Urinary bladder (tissue), 4 donors: ENCODE results near the gene HNRNPH2. TPM values are rescaled to one million over a fixed set of nuclear protein-coding genes. Genes with fewer than 3 reads are reported as not detected.

Experiments
- DNase-seq: peaks from one replicate; pipeline ENCODE4 v3.0.0-alpha.2; 2015; ENCODE audit errors: extremely low spot score
- H3K27ac ChIP-seq: one replicate; pipeline ENCODE4 v1.5.1; 2013; ENCODE audit warnings: low read depth, mild to moderate bottlenecking, moderate library complexity
- H3K36me3 ChIP-seq: one replicate; pipeline ENCODE4 v1.6.1; 2013; ENCODE audit warnings: mild to moderate bottlenecking, moderate library complexity; ENCODE audit not compliant: insufficient read depth
- H3K4me1 ChIP-seq: one replicate; pipeline ENCODE4 v1.6.1; 2013; ENCODE audit warnings: mild to moderate bottlenecking, moderate library complexity; ENCODE audit not compliant: insufficient read depth
- H3K4me3 ChIP-seq: one replicate; pipeline ENCODE4 v1.5.1; 2013; ENCODE audit warnings: low read depth, low read length
- WGBS: extraction: QIAGEN DNeasy Blood & Tissue Kit; methylation state at CpG from one replicate; pipeline ENCODE4 v1.1.7; 2013; 5-methylcytosine and 5-hydroxymethylcytosine counted together
- polyA plus RNA-seq: library from polyadenylated mRNA; stranded (reverse); fragments of 200-250 nt; gene quantifications from one replicate; pipeline ENCODE4 v1.2.3, GENCODE V29; 2013
- total RNA-seq: library from RNA; depleted of rRNA; stranded (reverse); fragments of >200 nt; gene quantifications from one replicate; pipeline ENCODE4 v1.2.3, GENCODE V29; 2014
- donor health status: healthy with polysubstance abuse.
- donor health status: healthy.

HNRNPH2 gene
- total and polyA plus RNA-seq, 2 donors = 60.4 to 86.2 TPM

DNA sequence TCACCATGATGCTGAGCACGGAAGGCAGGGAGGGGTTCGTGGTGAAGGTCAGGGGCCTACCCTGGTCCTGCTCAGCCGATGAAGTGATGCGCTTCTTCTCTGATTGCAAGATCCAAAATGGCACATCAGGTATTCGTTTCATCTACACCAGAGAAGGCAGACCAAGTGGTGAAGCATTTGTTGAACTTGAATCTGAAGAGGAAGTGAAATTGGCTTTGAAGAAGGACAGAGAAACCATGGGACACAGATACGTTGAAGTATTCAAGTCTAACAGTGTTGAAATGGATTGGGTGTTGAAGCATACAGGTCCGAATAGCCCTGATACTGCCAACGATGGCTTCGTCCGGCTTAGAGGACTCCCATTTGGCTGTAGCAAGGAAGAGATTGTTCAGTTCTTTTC lies 4.0 kb downstream of the HNRNPH2 start:
- 72% methylated on average over 10 of the region's 10 CpGs for WGBS

DNA sequence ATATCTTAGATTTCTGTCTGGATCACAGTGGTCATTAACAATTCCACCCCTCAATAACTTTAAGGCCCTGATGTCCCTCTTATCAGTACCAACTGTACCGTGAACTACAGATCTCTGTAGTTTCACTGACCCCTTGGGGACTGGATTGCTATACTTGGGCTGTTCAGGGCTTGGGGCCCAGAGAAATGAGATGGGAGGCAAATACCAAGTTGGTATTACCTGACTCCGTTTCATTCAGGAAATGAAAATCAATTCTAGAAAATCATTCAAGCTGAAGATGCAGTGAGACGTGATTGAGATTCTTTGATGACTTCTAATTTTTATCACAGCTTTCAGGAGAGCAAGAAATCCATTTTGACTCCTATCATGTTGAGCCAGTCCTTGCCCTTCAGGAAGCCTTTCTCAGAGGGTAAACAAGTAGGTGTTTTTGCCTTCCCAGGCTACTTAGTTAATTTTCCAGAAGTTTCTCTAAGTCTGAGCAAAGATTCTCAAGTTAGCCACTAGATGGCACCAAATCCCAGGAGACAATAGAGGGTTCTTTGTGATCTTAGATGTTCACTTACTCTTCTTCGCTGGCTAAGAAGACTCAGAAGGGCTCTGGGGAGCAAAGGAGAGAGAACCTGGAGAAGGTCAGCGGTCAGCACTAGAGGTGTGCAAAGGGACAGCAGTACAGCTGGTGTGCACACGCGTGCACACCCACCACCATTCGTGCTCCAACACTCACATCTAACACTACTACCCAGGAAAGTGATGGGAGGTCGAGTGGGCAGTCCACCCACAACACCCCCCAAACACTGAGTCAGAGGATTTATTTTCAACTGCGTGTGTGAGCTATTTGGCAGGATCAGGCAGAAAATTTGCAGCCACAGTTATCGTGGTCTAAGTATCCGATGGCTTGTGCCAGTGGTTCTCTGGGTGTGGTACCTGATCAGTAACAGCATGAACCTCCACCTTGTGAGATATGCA lies 7.4 kb downstream of the HNRNPH2 start:
- Histone ChIP-seq H3K36me3 (no peaks in the 10 kb centered on the region), H3K27ac (peak overlapping the region; percentile 23), H3K4me1 (no peaks in the 10 kb centered on the region), H3K4me3 (no peak overlapping the region)
- DNase-seq = no peak
- WGBS = 17% methylated on average over 12 of the region's 12 CpGs

More for the DNA sequence above, 4.0 kb downstream of the HNRNPH2 start:
- H3K27ac ChIP-seq = no peak overlapping the region
- H3K4me1 ChIP-seq = no peaks in the 10 kb centered on the region
- H3K36me3 ChIP-seq = no peaks in the 10 kb centered on the region
- no peak for DNase-seq
- no peak overlapping the region for H3K4me3 ChIP-seq

DNA sequence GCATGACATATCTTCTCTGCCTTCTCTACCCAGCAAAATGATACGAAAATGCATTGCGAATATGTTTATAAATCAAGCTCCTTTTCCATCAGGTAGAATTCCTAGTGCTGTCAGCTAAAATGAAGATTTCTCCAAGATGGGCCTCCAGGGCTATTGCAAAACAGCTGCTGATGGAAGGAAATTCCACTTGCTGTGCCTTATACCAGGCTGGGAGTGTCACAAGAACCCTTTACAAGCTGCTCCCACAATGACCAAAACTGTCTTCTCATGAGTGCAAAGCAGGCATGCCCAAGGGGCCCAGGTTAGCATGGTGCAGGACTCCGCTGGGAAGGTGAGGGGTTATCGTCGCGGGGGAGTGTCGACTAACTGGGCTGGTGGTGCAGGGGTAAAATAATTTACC lies 8.7 kb downstream of the HNRNPH2 start:
- 63% methylated on average over 7 of the region's 7 CpGs for WGBS

DNA sequence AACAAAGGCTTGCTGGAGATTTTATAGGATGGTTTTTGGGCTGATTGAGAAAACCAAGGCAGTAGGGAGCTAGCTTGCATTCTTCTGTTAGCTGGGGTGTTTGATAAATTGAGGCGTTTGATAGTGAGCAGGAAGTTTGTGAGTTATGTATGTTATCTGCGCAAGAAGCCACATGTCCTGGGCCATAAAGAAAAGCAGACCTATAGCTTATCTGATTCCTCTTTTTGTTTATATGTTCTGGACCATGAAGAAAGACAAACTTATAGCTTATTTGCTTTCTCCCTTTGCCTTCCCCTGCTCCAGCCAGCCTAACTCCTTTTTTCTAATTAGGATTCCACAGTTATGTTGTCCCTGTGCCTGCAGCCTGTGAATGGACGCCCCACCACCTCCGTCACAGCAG lies 9.2 kb downstream of the HNRNPH2 start:
- peak overlapping the region; percentile 67 for H3K4me3 ChIP-seq
- H3K4me1 ChIP-seq = no peaks in the 10 kb centered on the region
- H3K36me3 ChIP-seq = no peaks in the 10 kb centered on the region
- no peak for DNase-seq
- peak overlapping the region; percentile 45 for H3K27ac ChIP-seq
- 29% methylated on average over 4 of the region's 4 CpGs for WGBS

More for the DNA sequence above, 8.7 kb downstream of the HNRNPH2 start:
- DNase-seq = no peak
- no peaks in the 10 kb centered on the region for H3K4me1 ChIP-seq
- H3K36me3 ChIP-seq = no peaks in the 10 kb centered on the region
- no peak overlapping the region for H3K4me3 ChIP-seq
- H3K27ac ChIP-seq = no peak overlapping the region

DNA sequence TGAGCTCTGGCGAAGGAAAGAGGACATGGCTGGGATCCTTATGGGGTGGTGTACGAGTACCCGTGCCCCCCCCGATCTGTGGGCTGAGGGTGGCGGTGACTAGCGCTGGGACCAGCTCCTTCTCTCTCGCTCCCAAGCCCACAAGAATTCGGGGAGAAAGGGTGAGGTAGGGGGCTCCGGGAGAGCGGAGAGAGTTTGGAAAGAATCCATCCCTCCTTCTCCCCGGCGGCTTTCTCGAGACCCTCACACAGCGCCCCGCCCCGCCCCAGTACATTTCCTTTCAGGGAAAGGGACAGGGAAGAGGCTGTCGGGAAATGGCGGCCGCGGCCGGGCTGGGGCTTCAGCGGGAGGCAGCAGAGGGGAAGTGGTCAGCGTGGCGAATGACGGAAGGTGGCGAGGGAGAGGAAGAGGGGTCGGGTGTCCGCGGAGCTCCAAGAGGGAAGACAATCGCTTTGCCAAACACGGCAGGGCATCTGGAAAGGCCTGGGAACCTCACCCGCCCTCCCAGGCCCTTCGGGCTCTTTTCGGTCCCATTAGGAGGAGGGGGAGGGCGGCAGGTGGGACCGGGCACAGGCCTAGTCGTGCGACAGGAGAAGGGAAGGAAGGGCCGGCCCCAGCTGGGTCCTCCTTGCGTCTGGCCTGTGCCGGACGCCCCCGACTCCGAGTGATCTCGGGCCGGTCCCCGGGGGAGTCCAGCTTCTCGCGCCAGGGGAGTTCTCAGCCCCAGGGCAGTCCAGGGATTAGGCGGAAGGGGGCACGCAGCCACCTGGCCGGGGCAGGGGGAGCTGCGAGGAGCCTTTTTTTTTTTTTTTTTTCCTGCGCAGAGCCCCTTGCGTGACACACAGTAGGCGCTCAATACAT lies 10.2 kb downstream of the HNRNPH2 start:
- Histone ChIP-seq H3K4me1 (no peaks in the 10 kb centered on the region), H3K27ac (peak overlapping the region; percentile 99), H3K36me3 (no peaks in the 10 kb centered on the region), H3K4me3 (peak overlapping the region; percentile 67)
- DNase-seq = no peak
- WGBS = under 1% methylated on average over 56 of the region's 56 CpGs

DNA sequence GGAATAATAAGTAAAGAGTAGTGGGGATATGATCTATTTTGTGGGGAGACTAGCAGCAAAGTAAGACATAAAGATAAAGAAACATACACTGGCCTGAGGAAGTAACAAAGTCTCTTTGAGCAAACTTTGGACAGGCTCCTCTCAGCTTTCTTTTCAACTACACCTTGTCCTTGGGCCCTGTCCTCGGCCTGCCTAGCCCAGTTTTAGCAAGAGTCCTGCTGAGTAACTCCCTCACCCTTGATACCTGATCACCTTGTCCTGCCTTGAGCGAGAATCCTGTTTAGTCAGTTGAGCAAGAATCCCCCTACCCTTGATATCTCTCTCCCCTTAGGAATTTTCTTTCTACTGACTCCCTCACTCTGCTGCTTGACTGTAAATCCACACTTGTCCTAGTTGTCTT lies 11.5 kb downstream of the HNRNPH2 start:
- no peak overlapping the region for H3K4me3 ChIP-seq

DNA sequence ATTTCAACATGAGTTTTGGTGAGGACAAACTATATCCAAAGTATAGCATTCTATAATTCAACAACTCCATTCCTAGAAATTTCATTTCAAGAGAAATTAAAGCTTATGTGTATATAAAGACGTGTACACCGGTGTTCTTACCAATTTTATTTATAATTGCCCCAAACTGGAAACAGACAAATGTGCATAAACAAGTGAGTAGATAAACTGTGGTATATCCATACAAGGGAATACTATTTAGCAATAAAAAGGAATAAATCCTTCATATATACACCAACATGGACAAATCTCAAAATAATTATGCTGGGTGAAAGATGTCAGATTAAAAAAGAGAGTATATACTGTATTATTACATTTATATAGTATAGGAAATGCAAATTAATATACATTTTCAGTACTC lies 19.9 kb downstream of the HNRNPH2 start:
- H3K36me3 ChIP-seq = no peaks in the 10 kb centered on the region
- no peak overlapping the region for H3K4me3 ChIP-seq
- no peak for DNase-seq
- no peaks in the 10 kb centered on the region for H3K4me1 ChIP-seq
- WGBS = 97% methylated on average over 2 of the region's 2 CpGs
- no peak overlapping the region for H3K27ac ChIP-seq

More for the DNA sequence above, 11.5 kb downstream of the HNRNPH2 start:
- no peaks in the 10 kb centered on the region for H3K4me1 ChIP-seq
- WGBS = 92% methylated on average over 2 of the region's 2 CpGs
- H3K27ac ChIP-seq = no peak overlapping the region
- H3K36me3 ChIP-seq = no peaks in the 10 kb centered on the region
- no peak for DNase-seq

DNA sequence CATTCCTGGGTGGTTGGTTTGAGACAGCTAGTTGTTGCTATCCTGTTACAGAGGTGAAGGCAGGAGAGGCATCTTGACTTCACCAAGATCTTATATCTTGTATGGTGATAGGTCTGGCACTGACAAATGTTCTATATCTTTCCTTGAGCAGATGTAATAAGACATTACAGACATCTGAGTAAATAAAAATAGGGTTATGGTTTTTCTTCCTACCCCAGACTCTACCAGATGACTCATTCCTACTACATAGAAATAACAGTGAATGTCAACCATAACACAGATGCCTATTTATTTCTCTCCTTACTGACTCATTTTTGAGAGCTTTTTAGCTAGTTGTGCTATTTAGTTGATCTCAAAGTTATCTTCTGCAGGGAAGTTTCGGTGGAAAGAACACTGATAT lies 21.9 kb downstream of the HNRNPH2 start:
- H3K4me3 ChIP-seq = no peak overlapping the region
- H3K4me1 ChIP-seq = no peaks in the 10 kb centered on the region
- no peak for DNase-seq
- no peak overlapping the region for H3K27ac ChIP-seq
- 79% methylated on average over 1 of the region's 1 CpG for WGBS
- no peaks in the 10 kb centered on the region for H3K36me3 ChIP-seq

DNA sequence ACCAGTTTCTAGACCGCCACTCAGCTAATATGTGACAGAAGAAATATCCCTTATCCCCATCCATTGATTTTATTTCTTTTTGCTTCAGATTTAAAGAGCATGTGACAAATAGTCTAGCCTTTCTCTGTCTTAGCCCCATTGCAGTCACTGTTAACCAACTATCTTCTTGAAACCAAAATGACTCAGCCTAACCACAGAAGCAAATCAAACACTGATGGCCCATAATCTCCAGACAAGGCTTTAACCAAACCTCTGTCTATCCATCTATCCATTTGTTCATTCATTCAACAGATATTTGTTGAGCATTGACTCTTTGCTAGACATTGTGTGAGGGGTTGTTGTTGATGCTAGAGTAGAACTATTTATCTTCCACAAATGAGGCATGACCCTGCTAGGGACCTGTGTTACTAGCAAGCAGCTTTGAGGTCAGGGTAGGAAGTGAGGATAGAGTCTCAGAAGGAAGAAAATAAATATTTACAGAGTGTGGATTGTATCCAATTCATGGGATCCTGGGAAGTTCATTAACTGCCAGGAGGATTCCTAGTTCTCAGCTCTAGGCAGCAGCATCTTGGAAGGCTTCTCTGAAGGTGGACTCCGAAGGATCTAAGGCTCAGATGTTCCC lies 22.5 kb downstream of the HNRNPH2 start:
- Histone ChIP-seq H3K4me1 (no peaks in the 10 kb centered on the region), H3K4me3 (no peak overlapping the region), H3K27ac (no peak overlapping the region), H3K36me3 (no peaks in the 10 kb centered on the region)
- 87% methylated on average over 2 of the region's 2 CpGs for WGBS
- DNase-seq = no peak

DNA sequence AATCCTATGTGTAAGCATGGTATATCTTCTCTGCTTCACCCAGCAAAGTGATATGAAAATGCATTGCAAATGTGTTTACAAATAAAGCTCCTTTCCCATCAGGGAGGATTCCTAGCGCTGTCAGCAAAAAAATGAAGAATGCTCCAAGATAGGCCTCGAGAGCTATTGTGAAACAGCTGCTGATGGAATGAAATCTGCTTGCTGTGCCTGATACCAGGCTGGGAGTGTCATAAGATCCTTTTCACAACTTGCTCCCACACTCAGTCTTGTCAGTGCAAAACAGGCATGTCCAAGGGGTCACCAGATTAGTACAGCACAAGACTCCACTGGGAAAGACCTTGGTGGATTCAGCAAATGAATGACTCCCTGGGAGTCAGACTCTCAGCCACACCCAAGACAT lies 34.1 kb downstream of the HNRNPH2 start:
- Histone ChIP-seq H3K27ac (no peak overlapping the region), H3K4me3 (no peak overlapping the region), H3K36me3 (peaks cover 3% of the 10 kb centered on the region), H3K4me1 (no peaks in the 10 kb centered on the region)
- 87% methylated on average over 2 of the region's 2 CpGs for WGBS
- no peak for DNase-seq

DNA sequence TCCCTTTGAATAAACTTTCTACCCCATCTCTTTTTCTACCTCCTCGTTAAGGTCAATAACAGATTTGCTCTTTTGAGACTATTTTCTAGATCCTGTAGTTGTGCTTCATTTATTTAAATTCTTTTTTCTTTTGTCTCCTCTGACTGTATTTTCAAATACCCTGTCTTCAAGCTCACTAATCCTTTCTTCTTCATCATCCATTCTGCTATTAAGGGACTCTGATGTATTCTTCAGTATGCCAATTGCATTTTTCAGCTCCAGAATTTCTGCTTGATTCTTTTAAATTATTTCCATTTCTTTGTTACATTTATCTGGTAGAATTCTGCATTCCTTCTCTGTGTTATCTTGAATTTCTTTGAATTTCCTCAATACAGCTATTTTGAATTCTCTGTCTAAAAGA lies 41.3 kb downstream of the HNRNPH2 start:
- no peak overlapping the region for H3K4me3 ChIP-seq
- DNase-seq = no peak
- H3K4me1 ChIP-seq = no peaks in the 10 kb centered on the region
- H3K36me3 ChIP-seq = no peaks in the 10 kb centered on the region
- WGBS = 97% methylated on average over 1 of the region's 1 CpG
- H3K27ac ChIP-seq = no peak overlapping the region

DNA sequence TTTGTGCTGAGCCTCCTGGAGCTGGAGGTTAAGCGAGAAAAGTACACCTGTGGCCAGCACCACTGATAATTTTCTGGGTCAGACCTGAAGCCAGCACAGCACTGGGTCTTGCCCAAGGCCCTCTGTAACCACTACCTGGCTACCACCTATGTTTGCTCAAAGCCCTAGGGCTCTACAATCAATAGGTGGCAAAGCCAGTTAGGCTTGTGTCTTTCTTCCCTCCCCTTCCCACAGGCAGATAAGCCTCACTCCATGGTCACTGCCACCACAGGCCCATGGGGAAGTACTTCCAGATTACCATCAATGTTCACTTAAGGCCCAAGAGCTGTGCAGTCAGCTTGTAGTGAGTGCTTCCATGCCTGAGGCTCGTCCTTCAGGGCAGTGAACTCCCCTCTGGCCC lies 42.1 kb downstream of the HNRNPH2 start:
- Histone ChIP-seq H3K4me3 (no peak overlapping the region), H3K27ac (no peak overlapping the region), H3K36me3 (no peaks in the 10 kb centered on the region), H3K4me1 (no peaks in the 10 kb centered on the region)
- no peak for DNase-seq
- WGBS = 88% methylated on average over 2 of the region's 2 CpGs

DNA sequence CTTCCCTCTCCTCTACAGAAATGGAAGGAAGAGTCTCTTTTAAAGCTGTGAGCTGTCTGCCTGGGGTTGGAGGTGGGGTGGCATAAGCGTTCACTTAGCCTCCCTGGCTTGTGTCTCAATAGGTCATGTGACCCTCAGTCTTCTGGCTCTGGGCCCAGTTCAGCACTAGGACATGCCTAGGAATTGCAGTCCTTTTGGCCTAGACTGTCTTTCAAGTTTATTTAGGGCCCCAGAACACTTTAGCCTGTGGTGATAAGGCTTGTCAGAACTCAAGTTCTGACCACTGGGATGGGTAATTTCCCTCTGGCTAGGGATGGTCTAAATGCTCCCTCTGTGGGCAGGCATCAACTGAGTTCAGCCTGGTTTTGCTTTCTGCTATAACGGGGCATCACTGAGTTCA lies 42.9 kb downstream of the HNRNPH2 start:
- DNase-seq = no peak
- WGBS = 32% methylated on average over 2 of the region's 2 CpGs
- Histone ChIP-seq H3K4me3 (no peak overlapping the region), H3K4me1 (no peaks in the 10 kb centered on the region), H3K36me3 (no peaks in the 10 kb centered on the region), H3K27ac (no peak overlapping the region)
